Left ventricle myocardium inferior (tissue), 1 donor: ENCODE measurements around the gene DENND4C. TPM values are rescaled to one million over a fixed set of nuclear protein-coding genes. Genes with fewer than 3 reads are reported as not detected.

Experiments used
- DNase-seq: peaks from one replicate; pipeline ENCODE4 v3.0.0-alpha.2; 2020
- H3K27ac ChIP-seq: fragments of 200-600 bp; replicated peaks from 2 replicates; pipeline ENCODE4 v1.8.0; 2021
- H3K27me3 ChIP-seq: fragments of 200-600 bp; 2 replicates; pipeline ENCODE4 v1.8.0; 2021; ENCODE audit warnings: low read depth
- H3K36me3 ChIP-seq: fragments of 200-600 bp; 2 replicates; pipeline ENCODE4 v1.8.0; 2021
- H3K4me1 ChIP-seq: fragments of 200-600 bp; 2 replicates; pipeline ENCODE4 v1.8.0; 2021
- H3K4me3 ChIP-seq: fragments of 200-600 bp; 2 replicates; pipeline ENCODE4 v1.8.0; 2021; ENCODE audit warnings: mild to moderate bottlenecking, moderate library complexity
- H3K9me3 ChIP-seq: fragments of 200-600 bp; replicated peaks from 2 replicates; pipeline ENCODE4 v1.8.0; 2021
- intact Hi-C: fragments of 100-400 bp; cut with micrococcal nuclease; formaldehyde crosslinking; loops from one replicate; pipeline ENCODE4 v1.11.0; 2022
- total RNA-seq: library from RNA; stranded (reverse); fragmentation: NEBNext Ultra II Directional; extraction: Animal tissue kit (Norgen Biotek cat#: 25700); gene quantifications from one replicate; pipeline ENCODE4 v1.2.1, GENCODE V29; 2021
- TF ChIP-seq, protein P1 (sequence below): fragments of 200-600 bp; IDR thresholded peaks from 2 replicates; pipeline ENCODE4 v1.8.0; 2021; ENCODE audit warnings: antibody characterized with exemption, mild to moderate bottlenecking, borderline replicate concordance
- donor health status: DM: no; HTN: yes; CAD: no; lungs with severe emphysema.

The DENND4C gene
- total RNA-seq, 1 donor from 2014 or later: 20.8 TPM

DNA sequence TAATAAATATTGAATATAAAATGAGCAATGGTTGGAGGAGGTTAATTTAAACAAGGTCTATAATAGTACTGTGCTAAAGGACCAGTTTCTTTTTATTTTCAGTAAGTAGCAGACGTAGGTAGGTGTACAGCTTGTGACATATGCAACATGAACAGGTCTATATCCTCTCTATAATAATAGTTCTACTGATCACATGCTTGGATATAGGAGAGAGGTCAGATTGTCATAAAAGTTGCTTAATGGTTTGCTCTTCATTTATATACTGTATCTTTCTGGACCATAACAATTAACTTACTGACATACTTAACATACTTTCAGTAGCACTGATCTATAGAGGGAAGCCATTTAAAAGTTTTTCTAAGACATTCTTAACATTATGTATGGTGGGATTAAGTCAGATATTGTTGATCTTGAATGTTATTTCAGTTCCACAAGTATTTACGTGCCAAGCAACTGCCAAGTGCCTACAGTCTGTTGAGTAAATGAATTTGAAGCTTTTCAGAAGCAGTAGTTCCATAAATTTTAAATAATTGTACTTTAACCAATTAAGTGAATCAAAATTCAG, 68.0 kb downstream of the DENND4C start:
- Histone ChIP-seq H3K27ac (no peak overlapping the region), H3K36me3 (peaks cover 69% of the 10 kb centered on the region), H3K4me3 (no peak overlapping the region), H3K9me3 (no peaks in the 10 kb centered on the region), H3K27me3 (no peaks in the 10 kb centered on the region), H3K4me1 (peaks cover 16% of the 10 kb centered on the region)
- TF ChIP-seq, protein P1, sequence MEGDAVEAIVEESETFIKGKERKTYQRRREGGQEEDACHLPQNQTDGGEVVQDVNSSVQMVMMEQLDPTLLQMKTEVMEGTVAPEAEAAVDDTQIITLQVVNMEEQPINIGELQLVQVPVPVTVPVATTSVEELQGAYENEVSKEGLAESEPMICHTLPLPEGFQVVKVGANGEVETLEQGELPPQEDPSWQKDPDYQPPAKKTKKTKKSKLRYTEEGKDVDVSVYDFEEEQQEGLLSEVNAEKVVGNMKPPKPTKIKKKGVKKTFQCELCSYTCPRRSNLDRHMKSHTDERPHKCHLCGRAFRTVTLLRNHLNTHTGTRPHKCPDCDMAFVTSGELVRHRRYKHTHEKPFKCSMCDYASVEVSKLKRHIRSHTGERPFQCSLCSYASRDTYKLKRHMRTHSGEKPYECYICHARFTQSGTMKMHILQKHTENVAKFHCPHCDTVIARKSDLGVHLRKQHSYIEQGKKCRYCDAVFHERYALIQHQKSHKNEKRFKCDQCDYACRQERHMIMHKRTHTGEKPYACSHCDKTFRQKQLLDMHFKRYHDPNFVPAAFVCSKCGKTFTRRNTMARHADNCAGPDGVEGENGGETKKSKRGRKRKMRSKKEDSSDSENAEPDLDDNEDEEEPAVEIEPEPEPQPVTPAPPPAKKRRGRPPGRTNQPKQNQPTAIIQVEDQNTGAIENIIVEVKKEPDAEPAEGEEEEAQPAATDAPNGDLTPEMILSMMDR: no peak
- no peak for DNase-seq
- intact Hi-C loops: no loop called here

DNA sequence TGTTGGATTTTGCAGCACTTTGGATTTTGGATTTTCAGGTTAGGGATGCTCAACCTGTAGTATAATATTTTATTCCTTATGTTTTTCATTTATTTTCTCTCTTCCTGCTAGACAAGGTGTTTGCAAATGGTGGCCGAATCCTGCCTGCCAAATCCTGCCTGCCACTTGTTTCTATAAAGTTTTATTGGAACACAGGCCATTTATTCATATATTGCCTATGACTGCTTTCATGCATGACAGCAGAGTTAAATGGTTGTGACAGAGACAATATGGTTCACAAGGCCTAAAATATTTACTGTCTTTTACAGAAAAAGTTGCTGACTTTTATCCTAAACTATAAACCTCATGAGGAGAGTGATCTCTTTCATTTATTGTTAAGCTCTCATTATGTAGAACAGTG, 72.7 kb downstream of the DENND4C start:
- intact Hi-C loops: no loop called here
- no peaks in the 10 kb centered on the region for H3K9me3 ChIP-seq
- peaks cover 77% of the 10 kb centered on the region for H3K36me3 ChIP-seq
- DNase-seq: no peak
- no peak overlapping the region for H3K4me3 ChIP-seq
- TF ChIP-seq, protein P1: no peak
- H3K4me1 ChIP-seq: no peaks in the 10 kb centered on the region
- H3K27ac ChIP-seq: no peak overlapping the region
- H3K27me3 ChIP-seq: no peaks in the 10 kb centered on the region

DNA sequence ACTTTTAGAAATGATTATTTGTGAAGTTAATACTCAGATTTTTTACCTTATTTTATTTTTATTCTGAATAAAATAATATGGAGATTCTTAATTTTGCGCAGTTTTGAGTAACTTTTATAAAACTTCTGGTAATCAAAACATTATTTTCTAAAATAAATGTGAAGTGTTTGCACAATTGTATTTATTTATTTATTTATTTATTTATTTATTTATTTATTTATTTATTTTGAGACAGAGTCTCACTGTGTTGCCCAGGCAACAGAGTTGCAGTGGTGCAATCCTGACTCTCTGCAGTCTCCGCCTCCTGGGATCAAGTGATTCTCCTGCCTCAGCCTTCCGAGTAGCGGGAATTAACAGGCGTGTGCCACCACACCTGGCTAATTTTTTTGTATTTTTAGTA, 76.1 kb downstream of the DENND4C start:
- intact Hi-C loops: no loop called here
- peaks cover 53% of the 10 kb centered on the region for H3K36me3 ChIP-seq
- no peaks in the 10 kb centered on the region for H3K9me3 ChIP-seq
- no peak overlapping the region for H3K4me3 ChIP-seq
- H3K27ac ChIP-seq: no peak overlapping the region
- TF ChIP-seq, protein P1: no peak
- no peak for DNase-seq
- H3K27me3 ChIP-seq: no peaks in the 10 kb centered on the region
- H3K4me1 ChIP-seq: no peaks in the 10 kb centered on the region

DNA sequence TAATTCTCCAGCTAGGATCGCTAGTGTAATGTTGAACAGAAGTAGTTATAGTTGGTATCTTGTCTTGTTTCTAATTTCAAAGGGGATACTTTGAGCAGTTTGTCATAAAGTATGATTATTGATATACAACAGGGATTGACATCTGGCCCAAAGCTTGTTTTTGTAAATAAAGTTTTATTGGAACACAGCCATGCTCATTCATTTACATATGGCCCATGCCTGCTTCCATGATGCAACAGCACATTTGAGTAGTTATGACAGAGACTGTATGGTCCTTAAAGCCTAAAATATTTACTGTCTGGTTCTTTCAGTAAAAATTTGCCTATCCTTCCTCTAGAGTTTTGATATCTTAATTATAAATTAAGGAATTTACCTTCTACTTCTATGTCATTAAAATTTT, 79.8 kb downstream of the DENND4C start:
- H3K4me1 ChIP-seq: peaks cover 12% of the 10 kb centered on the region
- no peaks in the 10 kb centered on the region for H3K9me3 ChIP-seq
- no peak for DNase-seq
- no peak overlapping the region for H3K4me3 ChIP-seq
- H3K36me3 ChIP-seq: peaks cover 24% of the 10 kb centered on the region
- intact Hi-C loops: no loop called here
- H3K27me3 ChIP-seq: no peaks in the 10 kb centered on the region
- no peak overlapping the region for H3K27ac ChIP-seq
- TF ChIP-seq, protein P1: no peak

DNA sequence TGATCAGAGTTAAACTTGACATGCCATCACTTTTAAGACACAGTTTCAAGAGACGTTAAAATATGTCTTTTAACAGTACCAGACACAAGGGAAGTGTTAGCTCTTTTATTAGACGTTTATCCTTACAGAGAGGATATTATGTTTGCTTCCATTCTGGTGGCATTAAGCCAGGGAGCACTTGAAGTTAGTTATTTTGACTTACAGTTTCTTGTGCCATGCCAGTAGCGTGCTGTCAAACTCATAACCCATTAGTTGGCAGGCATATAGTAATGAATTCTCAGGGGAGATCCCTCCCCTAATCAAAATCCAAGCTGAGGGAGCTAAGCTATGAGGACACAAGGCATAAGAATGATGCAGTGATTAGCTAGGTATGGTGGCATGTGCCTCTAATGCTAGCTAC, 83.1 kb downstream of the DENND4C start:
- H3K27ac ChIP-seq: no peak overlapping the region
- no peaks in the 10 kb centered on the region for H3K27me3 ChIP-seq
- TF ChIP-seq, protein P1: no peak
- H3K36me3 ChIP-seq: peaks cover 14% of the 10 kb centered on the region
- no peak overlapping the region for H3K4me3 ChIP-seq
- intact Hi-C loops: no loop called here
- peaks cover 12% of the 10 kb centered on the region for H3K4me1 ChIP-seq
- H3K9me3 ChIP-seq: no peaks in the 10 kb centered on the region
- no peak for DNase-seq
